WTC11 (cell line): ENCODE measurements around the gene FAM217B.

Source experiments
- CTCF ChIP-seq: fragments of 200-600 bp; IDR thresholded peaks from 2 replicates; pipeline ENCODE4 v1.8.0; 2022; ENCODE audit warnings: antibody characterized with exemption
- E2F5 ChIP-seq: sonication (generic); formaldehyde crosslinking; IDR thresholded peaks from 2 replicates; pipeline ENCODE4 v1.8.1; 2022; ENCODE audit warnings: mild to moderate bottlenecking, moderate library complexity, missing genetic modification reagents
- ELF4 ChIP-seq: sonication (generic); formaldehyde crosslinking; IDR thresholded peaks from 2 replicates; pipeline ENCODE4 v1.8.1; 2022; ENCODE audit warnings: low read depth, mild to moderate bottlenecking, moderate library complexity, missing genetic modification reagents
- ESRRA ChIP-seq: sonication (generic); formaldehyde crosslinking; IDR thresholded peaks from 2 replicates; pipeline ENCODE4 v1.8.1; 2022; ENCODE audit warnings: mild to moderate bottlenecking, missing genetic modification reagents, borderline replicate concordance
- FOXK1 ChIP-seq: sonication (generic); formaldehyde crosslinking; IDR thresholded peaks from 2 replicates; pipeline ENCODE4 v1.8.0; 2022; ENCODE audit warnings: mild to moderate bottlenecking, moderate library complexity, missing genetic modification reagents
- IRF2 ChIP-seq: sonication (generic); formaldehyde crosslinking; IDR thresholded peaks from 2 replicates; pipeline ENCODE4 v1.8.0; 2022; ENCODE audit warnings: low read depth, missing genetic modification reagents, borderline replicate concordance
- MAX ChIP-seq: sonication (generic); formaldehyde crosslinking; IDR thresholded peaks from 2 replicates; pipeline ENCODE4 v1.8.0; 2022; ENCODE audit warnings: mild to moderate bottlenecking, missing genetic modification reagents
- NFYB ChIP-seq: sonication (generic); formaldehyde crosslinking; conservative IDR thresholded peaks from 2 replicates; pipeline ENCODE4 v1.8.0; 2022; ENCODE audit warnings: low read depth, missing genetic modification reagents
- NR3C1 ChIP-seq: sonication (generic); formaldehyde crosslinking; conservative IDR thresholded peaks from 2 replicates; pipeline ENCODE4 v1.8.1; 2023; ENCODE audit warnings: low read depth, mild to moderate bottlenecking, missing genetic modification reagents
- USF2 ChIP-seq: sonication (generic); formaldehyde crosslinking; IDR thresholded peaks from 2 replicates; pipeline ENCODE4 v1.8.1; 2023; ENCODE audit warnings: mild to moderate bottlenecking, missing genetic modification reagents, moderate library complexity
- ZBTB21 ChIP-seq: sonication (generic); formaldehyde crosslinking; IDR thresholded peaks from 2 replicates; pipeline ENCODE4 v1.8.1; 2023; ENCODE audit warnings: mild to moderate bottlenecking, missing genetic modification reagents, borderline replicate concordance
- ZNF281 ChIP-seq: sonication (generic); formaldehyde crosslinking; IDR thresholded peaks from 2 replicates; pipeline ENCODE4 v1.8.0; 2023; ENCODE audit warnings: mild to moderate bottlenecking, missing genetic modification reagents

- TF ChIP-seq CTCF (no peak), USF2 (no peak), ZBTB21 (CRISPR knock-in tag) (no peak), ELF4 (CRISPR knock-in tag) (no peak), NR3C1 (CRISPR knock-in tag) (no peak), FOXK1 (CRISPR knock-in tag) (no peak), ESRRA (no peak), ZNF281 (CRISPR knock-in tag) (no peak), MAX (CRISPR knock-in tag) (no peak), IRF2 (CRISPR knock-in tag) (no peak), E2F5 (CRISPR knock-in tag) (no peak), NFYB (no peak)
Measured at GRCh38 chr20:59920944-59921343, 19.2 kb upstream of the FAM217B start.
